AML-193 (cell line): Measurements from ENCODE around the gene TSC2.
"Not testable (repeated sequence)": the region's sequence is repeated elsewhere in the genome, so short reads cannot be mapped to it uniquely, and the experiment has no call there.

Experiments used
- DNase-seq, 2 experiments: peaks; one replicate each; lab custom pipeline; 2025; lab: John Stamatoyannopoulos, UW

Gene TSC2

DNA sequence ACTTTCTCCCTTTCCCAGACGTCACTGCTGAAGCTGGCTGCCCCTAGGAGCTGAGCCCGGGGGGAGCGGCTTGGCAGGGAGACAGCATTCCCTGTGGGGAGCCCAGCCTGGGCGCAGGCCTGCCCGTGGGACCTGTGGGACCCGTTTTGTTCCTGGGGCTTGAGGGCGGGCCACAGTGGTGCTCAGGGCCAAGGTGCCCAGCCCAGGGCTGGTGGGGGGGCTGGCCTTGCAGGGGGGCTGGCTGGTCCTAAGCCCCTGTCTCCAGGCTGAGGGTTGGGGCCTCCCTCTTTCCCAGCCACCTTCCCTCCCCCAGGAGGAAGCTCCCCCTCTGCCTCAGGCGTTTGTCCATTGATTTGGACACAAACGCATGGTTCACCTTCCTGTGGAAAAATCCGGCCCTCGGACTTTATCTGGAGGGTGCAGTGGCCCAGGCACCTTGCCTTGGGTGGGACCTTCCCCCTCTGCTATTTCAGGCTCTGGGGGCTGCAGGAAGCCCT lies 16.7 kb upstream of the TSC2 start:
- no peak for DNase-seq

- DNase-seq = no peak
These were observed 15.3 kb upstream of the TSC2 start for GRCh38 chr16:2032285-2033056.

DNA sequence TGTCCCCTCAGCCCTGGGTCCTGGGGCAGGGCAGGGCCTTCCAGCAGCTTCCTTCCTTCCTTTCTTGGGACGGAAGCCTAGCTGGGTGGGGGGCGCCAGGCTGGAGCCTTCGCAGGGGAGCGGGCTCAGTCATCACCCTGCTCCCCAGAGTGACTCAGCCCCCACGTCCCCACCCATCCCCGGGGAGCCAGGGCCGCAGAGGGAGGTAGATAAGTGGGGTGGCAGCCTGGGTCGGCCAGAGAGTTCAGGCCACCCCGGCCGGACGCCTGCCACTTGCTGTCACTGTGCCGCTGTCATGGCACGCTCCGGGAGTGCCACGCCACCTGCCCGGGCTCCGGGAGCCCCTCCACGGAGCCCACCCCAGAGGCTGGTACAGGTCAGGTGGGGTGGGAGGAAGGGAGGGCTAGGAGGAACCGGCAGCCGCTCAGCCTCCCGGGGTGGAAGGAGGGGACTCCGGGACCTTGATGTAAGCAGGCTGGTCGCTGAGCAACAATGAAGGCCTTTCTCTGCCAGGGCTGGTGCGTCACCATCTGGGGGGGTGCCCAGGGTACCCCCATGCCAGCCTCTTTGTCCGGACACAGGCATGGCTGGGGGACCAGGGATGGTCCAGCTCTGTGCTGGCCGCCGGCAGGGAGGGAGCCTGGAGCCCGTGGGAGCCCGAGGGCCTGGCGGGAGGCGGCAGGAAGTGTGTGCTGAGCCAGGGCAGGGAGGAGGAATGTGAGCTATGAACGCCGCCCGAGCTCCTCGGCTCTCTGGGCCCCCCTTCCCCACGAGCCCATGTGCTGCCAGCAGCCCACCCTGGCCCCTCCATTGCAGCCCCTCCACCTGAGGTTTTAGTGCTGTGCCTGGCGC lies 14.5 kb upstream of the TSC2 start:
- DNase-seq = no peak

DNA sequence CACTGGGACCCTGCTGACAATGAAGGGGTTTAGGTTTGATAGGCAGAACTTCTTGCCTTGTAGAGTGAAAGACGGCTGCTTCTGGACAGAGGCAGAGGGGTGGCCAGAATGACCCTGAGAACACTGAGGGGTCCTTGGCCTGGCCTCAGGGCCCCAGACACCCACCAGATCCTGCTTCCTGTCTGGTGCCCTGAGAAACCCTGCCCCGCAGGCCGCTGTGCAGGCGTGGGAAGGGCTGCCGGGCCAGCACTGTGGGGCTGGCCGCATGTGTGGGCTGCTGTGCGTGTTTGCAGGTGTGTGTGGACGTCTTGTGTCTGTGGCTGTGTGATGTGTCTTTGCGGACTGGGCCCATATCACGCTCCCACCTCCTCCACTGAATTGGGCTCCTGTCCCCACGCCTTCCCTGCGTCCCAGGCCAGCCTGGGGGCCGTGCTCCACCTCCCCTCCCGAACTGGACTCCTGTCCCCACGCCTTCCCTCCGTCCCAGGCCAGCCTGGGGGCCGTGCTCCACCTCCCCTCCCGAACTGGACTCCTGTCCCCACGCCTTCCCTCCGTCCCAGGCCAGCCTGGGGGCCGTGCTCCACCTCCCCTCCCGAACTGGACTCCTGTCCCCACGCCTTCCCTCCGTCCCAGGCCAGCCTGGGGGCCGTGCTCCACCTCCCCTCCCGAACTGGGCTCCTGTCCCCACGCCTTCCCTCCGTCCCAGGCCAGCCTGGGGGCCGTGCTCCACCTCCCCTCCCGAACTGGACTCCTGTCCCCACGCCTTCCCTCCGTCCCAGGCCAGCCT lies 13.7 kb upstream of the TSC2 start:
- DNase-seq = not testable (repeated sequence)

DNA sequence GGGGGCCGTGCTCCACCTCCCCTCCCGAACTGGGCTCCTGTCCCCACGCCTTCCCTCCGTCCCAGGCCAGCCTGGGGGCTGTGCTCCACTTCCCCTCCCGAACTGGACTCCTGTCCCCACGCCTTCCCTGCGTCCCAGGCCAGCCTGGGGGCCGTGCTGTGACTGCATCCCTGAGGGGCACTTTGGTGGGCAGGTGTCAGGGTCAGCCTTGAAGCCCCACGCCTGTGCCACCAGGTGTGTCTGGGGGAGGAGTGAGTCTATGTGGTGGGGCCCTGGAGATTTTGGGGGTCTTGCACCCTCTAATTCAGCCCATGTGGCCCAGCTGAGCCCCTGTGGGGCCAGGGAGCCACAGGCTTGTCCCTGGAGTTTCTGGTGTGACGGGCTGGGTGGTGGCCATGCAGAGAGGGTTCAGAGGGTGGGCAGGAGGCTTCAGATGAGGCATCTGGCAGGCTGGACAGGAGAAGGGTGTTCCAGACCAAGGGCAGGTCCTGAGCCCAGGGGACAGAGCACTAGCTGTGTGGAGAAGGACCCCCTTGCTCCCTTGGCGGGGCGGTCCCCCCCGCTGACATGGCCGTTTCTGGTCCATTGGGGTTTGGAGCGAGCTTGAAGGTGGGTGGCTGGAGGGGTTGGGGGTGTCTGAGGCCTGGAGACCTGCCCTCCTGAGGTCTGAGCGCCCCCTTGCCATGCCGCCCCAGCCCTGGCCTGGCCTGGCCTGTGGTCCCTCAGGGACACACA lies 12.9 kb upstream of the TSC2 start:
- no peak for DNase-seq

- no peak for DNase-seq
These were observed 12.2 kb upstream of the TSC2 start for GRCh38 chr16:2035431-2036199.

GRCh38 chr16:2036200-2036966 lies 11.4 kb upstream of the TSC2 start:
- no peak for DNase-seq

DNA sequence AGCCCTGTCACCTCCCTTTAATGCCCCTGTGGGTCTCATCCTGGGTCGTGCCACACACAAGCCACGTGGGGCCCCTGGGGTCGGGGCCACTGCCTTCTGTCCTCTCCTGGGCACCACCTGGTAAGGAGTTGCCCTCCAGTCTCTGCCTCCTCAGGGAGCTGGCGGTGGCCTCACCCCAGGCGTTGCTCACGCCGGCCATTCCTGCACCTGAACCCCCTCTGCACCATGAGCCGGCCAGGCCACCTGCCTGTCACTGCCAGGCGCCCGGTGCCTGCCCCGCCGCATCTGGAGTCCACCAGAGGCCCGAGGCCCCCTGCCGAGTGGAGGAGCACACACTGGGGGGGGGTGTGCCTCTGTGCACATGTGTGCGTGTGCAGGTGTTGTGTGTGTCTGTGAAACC lies 10.7 kb upstream of the TSC2 start:
- DNase-seq = no peak

- DNase-seq = no peak
These were observed 10.0 kb upstream of the TSC2 start for GRCh38 chr16:2037647-2038381.

GRCh38 chr16:2038382-2039231 lies 9.2 kb upstream of the TSC2 start:
- DNase-seq = no peak

DNA sequence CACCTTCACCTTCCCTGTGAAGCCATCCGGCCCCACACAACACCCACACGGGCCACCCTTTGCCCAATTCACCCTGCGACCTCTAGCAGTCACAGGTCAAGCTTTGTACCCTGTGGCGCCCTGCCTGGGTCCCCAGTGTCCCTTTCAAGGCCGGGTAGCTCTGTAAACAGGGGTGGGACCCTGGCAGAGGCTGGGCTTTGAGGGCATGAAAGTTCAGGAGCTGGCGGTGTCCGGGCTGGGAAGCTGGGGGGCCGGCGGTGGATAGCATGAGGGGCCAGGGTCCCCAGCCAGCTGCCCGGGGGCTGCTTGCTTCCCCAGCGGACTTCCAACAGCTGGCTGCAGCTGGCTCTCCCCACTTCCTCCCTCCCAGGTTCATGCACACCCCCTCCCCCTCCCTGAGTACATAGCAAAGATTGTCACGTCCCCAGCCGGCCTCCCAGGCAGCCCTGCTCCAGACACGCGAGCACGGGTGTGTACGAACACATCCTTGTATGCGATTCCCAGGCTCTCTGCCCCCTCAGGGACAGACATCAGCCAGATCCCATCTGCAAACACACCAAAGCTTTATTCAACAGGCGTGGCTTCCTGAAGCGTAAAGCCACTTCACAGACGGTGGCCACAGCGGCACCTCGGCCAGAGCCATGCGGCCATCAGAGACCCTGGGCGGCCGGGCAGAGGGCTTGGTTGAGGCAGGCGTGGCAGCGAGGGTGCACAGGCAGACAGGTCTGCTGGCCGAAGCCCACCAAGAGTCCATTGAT lies 8.3 kb upstream of the TSC2 start:
- no peak for DNase-seq

- DNase-seq = no peak
These were observed 7.6 kb upstream of the TSC2 start for GRCh38 chr16:2040041-2040786.

DNA sequence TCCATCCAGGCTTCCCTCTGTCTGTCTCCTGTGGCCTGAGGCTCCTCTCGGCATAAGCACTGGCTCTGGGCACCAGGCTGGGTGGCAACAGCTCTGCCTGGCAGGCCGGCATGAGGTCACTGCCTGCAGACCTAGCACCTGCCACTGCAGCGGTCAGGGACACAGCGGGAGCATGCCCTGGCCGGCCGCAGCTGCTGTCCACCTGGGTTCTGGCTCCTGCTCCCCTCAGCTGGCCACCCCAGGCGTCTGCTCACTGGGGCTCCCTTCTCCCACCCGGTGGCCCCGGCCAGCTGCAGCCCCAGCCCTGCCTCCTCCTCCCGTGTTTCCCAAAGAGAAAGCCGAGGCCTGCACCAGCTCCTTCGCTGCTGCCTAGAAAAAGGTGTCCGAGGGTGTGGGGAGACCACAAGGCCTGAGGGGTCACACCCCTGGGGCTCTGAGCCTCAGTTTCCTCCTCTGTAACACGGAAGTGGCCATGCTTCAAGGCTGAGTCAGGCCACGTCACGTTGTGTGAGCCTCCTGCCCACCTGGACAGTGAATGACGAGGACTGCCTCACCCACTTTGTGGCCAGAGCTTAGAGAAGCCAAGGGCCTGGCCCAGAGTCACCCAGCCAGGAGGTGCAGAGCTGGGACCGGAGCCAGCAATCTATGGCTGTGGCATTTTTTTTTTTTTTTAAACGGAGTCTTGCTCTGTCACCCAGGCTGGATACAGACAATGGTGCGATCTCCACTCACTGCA lies 6.8 kb upstream of the TSC2 start:
- no peak for DNase-seq

DNA sequence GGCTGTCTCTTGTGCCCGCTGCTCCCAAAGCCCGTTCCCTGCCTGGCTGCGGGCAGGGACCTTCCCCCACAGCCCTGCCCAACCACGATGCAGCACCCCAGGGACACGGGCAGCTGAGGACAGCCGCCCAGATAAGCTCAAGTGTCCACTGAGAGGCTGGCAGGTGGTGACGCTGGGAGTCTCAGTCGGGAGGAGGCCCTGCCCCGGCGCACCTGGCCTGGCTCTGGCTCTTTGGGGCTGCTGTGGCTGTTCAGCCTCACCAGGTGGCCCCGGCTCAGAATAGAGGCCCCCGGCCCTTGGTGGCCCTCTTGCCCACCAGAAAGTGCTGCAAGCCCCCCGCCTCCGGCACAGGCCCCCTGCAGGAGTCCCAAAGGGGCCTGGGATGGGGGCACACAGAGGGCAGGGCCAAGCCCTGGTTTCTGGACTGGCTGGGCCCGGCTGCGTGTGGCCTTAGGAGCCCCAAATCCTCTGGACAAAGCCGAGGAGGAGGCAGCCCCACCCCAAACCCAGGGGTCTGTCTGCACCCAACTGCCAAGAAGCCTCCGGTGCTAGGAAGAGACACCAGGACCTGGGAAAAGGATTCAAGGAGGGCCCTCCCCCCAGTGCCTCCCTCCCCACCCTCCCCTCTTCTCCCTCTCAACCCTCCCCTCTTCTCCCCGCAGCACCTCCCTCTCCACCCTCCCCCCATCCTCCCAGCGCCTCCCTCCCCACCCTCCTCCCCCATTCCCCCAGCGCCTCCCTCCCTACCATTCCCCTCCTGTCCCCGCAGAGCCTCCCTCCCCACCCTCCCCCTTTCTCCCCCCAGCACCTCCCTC lies 5.4 kb upstream of the TSC2 start:
- DNase-seq = no peak

GRCh38 chr16:2042986-2043666 lies 4.7 kb upstream of the TSC2 start:
- DNase-seq = no peak
